NCI-H2196 treated with DMSO at 0.1 percent for 48 hours (cell line): ENCODE results near the gene UGT8.
"Not testable (repeated sequence)": the region's sequence is repeated elsewhere in the genome, so short reads cannot be mapped to it uniquely, and the experiment has no call there.

Experiments used
- DNase-seq: peaks from one replicate; lab custom pipeline; 2025; ENCODE audit not compliant: unreplicated experiment; lab: John Stamatoyannopoulos, UW

UGT8 gene, protein sequence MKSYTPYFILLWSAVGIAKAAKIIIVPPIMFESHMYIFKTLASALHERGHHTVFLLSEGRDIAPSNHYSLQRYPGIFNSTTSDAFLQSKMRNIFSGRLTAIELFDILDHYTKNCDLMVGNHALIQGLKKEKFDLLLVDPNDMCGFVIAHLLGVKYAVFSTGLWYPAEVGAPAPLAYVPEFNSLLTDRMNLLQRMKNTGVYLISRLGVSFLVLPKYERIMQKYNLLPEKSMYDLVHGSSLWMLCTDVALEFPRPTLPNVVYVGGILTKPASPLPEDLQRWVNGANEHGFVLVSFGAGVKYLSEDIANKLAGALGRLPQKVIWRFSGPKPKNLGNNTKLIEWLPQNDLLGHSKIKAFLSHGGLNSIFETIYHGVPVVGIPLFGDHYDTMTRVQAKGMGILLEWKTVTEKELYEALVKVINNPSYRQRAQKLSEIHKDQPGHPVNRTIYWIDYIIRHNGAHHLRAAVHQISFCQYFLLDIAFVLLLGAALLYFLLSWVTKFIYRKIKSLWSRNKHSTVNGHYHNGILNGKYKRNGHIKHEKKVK

DNA sequence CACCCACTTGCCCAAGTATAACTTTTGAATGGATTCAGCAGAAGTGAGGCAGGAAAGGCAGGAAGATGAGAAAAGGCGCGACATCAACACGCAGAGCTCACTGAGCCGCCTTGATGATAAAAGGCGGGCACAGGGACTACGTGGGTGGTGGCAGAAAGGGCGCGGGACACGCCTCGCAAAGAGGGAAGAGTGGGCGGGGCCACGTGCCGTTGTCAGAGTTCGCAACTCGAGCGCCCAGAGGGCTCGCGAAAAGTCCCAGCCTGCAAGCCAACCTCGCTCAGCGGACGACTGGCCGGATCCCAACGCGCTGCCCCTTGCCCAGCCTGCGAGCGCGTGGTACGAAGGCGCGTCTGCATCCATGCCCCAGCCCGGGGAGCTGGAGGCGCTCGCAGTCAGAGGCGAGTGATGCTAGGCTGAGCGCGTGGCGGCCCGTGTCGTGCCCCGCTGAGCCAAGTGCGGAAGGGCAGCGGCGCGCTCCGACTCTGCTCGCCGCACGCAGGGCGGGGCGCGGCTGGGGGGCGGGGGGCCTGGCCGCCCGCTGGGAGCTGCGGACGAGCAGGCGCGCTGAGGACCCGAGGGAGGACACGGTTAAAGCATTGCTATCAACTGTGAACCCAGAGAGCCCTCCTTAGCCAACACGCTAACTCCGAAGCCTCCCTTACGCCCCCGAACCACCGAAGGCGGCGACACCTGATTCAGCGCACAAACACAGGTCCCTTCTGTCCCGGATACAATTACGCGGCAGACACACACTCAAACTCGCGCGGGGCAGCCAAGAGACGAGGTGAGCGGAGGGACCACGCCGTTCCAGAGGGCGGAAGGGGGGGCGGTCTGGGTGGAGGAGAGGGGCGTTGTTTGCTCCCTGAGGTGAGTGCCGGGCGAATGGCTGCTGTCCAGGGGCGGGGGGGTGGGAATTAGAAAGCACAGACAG is at the start of gene UGT8:
TSS of gene UGT8 (plus strand) at position 617 of the 931 bp plus-strand sequence. CDS start 24,074 bp downstream, outside the sequence.
- peak; percentile 61 for DNase-seq

DNA sequence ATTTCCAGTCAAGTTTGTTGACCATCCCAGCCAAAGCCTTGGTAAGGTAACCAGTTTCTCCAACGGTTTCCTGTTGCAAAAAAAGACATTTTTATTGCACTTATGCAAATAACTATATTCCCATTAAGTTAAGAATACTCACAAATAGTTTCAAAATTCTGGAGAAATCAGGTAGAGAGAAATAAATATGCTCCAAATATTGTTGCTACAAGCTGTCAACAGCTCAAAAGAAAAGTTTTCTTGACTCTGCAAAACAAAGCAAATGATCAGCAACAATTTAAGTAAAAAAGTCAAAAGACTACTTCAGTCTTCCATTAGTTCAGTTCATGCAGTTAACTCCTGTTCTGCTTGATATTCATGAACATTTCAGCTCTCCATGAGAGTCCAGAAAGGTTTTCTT is 49.0 kb upstream of the UGT8 start:
- DNase-seq = no peak

DNA sequence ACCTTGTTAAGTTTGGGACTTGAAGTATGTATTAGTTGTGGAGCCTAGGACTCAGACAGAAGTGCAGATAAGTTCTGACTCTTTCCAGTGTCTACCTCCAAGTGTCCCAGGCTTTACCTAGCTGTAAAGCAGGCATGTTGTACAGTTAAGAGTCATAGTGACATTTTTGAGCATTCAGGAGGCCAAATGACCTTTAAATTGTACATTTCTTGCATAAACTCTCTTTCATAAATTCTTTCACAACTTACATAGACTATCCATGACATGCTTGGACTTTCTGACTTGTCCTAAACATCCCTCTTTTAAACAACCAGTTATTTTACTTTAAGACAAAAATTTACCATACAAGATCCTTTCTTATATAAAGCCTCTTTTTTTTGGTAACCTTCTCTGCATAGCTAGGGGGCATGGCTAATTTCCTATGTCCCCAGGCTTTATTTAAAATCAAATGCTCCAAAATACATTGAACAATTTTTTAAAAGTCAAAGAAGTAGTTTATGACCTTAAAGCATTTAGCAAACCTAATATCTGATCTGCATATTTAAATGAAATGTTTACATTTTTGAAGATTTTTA is 40.1 kb upstream of the UGT8 start:
- no peak for DNase-seq

DNA sequence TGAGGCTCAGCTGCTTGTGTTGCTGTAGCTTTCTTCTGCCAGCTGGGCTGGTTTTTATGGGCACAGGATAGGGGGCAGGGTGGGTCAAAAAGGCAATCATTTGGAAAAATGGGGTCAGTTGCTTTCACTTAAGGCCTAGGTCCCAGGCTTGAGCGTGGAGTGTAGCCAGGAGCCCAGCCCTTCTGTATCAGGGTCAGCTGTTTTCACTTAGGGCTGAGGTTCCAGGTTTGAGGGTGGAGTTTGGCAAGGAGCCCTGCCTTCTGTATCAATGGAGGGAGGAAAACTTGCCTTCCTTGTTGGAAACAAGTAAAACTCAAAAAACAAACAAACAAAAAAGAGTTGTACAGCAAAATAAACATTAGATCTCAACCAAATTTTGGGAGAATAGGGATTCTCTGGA is 37.0 kb upstream of the UGT8 start:
- DNase-seq = no peak

DNA sequence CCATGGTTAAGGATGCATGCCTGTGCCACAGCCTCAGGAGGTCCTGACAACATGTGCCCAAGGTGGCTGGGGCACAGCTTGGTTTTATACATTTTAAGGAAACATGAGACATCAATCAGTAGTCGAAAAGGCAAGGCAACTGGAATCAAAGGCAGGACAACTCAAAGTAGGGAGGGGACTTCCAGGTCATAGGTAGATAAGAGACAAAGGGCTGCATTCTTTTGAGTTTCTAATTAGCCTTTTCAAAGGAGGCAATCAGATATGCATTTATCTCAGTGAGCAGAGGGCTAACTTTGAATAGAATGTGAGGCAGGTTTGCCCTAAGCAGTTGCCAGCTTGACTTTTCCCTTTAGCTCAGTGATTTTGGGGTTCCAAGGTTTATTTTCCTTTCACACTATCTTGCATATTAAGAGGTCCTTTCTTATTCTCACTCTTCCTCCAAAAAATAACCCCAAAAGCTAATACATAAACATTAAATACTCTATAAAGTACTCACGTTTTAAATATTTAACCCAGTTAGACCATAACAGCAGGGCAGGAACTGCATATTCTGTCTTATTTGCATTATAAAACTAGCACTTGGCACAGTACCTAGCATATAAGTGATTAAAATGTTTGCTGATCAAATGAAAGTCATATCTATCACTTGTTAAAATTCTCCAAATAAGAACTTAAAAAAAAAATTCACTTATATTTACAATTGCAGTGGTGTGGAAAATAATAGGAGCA is 36.3 kb upstream of the UGT8 start:
- DNase-seq = no peak

DNA sequence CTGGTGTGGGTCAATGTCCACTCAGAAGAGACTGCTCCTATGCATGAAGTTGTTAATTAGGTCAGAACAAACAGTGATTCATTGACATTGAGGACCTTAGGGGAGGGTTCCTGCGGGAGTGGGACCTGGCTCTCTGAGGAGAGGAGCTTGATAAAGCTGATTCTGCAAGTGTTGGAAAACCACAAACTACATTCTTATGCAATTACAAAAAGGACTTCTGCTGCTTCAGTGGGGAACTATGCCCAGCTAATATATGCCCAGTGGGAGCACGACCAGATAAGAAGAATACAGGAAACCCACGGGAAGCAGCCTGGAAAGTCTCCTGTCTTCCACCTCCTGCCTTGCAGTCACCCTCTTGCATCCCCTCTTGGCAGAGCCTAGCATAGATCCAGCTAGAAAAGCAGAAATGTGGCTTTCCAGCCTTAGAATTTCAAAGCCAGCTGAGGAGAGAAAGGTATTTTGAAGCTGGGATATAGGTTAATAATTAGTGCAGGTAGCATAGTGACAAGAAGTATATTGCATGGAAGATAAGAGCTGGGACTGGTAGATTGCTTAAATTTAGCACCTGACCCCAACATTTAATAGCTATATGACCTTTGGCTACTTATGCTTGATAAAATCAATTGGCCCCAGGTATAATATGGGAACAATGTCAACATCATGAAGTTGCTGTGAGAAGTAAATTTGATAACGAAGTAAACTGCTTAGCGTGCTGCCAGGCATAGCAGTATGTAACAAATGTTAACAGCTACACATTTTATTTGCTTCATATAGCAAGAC is 34.9 kb upstream of the UGT8 start:
- no peak for DNase-seq

DNA sequence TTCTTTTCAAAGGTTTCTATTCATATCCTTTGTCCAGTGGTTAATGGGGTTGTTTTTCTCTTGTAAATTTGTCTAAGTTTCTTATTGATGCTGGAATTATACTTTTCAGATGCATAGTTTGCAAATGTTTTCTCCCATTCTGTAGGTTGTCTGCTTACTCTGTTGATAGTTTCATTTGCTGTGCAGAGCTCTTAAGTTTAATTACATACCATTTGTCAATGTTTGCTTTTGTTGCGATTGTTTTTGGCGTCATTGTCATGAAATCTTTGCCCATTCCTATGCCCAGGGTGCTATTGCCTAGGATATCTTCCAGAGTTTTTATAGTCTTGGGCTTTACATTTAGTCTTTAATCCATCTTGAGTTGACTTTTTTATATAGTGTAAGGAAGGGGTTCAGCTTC is 21.2 kb upstream of the UGT8 start:
- DNase-seq = no peak

DNA sequence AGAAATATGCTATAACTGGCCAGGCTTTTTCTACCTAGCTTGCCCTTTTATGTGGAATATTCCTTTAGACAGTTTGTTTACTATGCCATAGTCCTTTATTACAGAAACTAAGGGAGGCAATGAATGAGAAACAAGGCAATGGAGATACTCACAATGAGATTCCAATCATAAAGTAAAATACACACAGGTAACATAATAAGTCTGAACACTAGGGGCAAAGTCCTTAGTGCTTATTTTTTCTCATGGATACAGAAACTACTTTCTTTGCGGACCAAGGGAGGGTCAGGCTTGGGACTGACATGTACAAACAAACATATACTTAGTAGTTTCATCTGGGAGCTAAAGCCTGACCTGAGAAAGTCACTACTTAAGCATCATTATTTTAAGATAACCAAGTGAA is 16.0 kb upstream of the UGT8 start:
- no peak for DNase-seq

DNA sequence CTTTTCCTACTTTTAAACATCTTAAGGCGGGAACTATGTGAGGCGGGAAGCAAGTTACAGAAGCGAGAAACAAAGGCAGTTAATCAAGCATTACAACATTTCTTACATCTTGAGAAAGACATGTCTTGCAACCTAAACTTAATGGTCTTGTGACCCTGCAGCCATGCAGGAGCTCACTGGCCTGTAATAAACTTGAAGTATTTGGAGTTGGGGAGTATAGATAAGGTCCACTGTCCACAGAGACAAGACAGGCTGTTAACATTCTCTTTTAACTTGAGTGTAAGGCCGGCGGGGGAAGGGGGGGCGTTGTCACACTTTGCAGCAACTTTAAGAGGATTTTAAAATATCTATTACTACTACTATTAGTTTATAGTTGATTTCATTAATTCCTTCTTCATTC is 10.3 kb upstream of the UGT8 start:
- DNase-seq = no peak

DNA sequence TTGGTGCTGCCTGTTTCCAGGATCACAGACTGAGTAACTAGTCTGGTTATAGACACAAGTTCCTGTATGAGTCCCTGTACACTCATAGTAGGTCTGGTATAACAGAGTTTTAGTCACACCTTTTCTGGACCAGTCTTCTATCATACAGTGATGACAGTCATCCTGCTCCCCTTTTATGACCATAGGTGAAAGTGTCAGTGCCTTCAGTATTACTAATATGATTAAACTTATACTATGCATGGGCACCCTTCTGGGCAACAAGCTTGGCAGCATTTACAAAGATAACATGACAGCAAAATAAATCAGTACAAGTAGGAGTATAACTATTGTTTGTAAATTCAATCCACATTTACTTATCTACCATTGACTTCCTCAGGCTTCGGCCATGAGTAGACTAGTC is 8.2 kb upstream of the UGT8 start:
- DNase-seq = not testable (repeated sequence)

DNA sequence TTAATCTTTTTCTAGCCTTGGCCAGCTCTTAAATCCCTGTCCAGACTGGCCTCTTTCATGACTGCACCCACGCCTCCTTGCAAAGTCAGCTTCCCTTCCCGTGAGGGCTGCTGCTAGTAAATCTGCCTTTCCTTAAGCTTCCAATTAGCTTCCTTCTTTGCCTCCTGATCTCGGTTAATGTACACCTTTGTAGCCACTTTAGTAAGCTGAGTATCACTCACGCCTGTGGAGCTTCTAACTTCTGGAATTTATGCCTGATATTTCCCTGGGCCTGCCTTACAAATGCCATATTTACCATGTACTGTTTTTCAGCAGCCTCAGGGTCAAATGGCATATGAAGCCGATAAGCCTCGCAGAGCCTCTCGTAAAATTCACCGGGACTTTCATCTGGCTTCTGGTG is 5.1 kb upstream of the UGT8 start:
- DNase-seq = no peak

DNA sequence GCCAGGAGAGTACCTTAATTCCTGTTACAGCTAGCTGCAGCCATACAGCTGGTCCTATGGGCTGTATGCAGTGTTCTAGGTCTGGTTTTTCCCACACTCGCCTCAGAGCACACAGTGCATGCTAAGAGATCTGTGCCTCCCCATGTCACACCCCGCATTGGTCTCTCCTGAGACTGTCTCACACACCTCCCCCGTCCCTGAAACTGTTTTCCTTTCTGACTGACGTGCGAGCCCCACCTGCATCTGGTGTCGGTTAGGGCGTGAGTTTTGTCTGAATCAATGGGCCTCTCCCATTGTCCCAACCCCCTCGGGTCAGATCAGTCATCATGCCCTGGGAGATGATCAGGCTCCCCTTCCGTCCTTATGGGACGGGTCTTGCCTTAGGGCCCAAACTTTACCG is 3.4 kb upstream of the UGT8 start:
- DNase-seq = no peak

DNA sequence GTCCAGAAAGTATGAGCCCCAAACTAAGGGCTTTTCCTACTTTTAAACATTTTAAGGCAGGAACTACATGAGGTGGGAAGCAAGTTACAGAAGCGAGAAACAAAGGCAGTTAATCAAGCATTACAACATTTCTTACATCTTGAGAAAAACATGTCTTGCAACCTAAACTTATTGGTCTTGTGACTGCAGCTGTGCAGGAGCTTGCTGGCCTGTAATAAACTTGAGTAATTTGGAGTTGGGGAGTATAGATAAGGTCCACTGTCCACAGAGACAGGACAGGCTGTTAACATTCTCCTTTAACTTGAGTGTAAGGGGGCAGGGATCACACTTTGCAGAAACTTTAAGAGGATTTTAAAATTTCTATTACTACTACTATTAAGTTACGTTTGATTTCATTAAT is 2.7 kb upstream of the UGT8 start:
- no peak for DNase-seq

DNA sequence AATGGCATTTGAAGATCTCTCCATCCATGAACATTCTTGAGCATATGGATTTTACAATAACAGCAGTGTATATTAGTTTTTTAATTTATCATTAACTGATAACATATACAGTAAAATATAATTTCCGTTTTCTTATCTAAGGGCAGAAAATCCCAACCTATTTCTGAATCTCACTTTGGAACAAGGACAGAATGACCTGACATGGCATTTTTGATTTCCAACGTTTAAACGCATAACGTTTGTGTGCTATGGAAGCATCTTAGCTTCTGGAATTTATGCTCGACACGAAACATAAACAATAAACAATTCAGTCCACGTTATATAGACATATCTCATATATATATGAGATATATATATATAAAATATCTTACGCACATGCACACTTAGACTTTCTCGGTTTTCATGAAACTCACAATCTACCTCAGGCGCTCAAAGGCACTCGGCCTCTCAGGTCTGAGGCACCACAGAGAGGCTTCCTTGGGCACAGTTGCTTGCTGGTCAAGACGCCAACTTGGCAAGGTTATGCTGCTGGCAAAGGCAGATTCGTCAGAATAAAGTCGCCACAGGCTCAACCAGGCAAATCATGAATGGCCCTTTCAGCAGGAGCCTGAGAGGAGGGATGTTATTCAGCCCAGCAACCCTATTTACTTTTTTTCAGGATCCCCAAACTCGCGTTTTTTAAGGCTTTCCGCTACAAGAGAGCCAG is 1.0 kb upstream of the UGT8 start:
- no peak for DNase-seq

DNA sequence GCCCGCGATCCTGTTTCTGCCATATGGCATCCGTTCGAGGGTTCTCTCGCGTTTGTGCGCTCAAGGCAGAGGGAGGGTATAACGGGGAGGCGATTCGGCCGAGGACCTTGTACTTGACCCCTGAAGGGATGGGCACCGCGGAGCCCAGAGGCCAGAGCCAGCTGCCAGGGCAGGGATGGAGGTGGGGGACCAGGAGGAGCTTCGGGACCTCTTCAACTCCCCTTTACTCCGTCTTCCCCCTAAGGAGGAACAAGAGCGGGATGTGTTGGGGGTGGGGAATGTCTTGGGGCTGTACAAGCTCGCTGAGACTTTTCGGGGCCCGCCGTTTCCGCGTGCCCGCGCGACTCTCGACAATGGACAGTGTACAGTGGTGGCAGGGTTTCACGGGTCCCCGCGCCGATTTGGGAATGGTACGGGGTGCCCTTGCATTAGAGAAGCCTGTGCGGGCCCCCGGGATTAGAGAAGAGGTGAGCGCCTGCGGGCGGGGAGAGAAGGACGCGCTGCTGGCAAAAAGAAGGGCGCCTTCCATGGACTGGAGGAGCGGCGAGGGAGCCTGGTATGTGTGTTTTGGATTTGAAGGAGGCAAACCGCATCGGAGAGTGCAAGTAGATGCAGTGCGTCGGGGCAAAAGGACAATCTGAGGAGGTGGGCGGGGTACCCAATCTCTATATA is 760 bp downstream of the UGT8 start:
- no peak for DNase-seq

DNA sequence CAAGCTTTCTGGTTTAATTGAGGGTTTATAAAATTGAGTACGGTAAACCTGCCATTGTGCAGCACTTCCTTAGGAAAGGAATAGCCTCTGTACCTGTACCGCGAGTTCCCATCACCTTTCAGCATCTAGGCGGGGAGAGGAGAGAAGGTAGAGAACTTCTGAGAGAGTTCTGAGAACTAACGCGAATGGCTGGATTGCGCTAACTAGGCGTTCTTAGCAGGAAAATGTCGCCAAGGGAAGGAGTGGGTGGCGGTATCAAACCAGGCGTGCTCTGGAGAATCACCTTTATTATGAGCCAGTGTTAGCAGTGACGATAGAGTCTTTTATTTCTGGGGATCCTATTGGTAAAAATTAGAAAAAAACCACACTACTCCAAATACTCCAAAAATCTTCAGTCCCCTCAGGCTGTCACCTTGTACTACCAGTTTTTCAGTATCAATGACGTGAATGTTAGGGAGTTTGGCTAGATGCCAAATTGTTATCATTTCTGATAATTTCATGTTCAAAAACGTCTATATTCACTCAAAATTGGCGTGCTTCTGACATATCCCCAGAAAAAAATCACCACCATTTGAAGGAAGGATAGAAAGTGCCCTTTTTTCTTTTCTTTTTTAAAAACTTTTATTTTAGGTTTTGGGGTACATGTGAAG is 1.4 kb downstream of the UGT8 start:
- no peak for DNase-seq

DNA sequence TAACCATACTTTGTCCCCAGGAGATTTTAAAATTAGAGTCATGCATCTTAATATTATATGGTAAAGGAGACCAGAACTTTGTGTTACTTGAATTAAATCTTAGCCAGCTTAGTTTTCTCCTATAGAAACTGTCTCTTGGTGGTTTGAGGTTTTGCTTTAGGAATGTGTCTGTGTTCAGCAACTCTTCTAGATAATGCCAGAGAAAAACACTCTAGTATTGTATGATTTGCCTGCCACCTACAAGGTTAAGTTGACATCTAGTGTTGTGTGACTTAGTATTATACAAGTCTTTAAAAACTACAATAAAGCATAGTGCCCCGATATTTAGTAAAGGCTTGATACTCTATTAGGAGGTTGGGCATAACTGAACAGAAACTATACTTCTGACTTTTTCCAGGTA is 2.1 kb downstream of the UGT8 start:
- DNase-seq = no peak

DNA sequence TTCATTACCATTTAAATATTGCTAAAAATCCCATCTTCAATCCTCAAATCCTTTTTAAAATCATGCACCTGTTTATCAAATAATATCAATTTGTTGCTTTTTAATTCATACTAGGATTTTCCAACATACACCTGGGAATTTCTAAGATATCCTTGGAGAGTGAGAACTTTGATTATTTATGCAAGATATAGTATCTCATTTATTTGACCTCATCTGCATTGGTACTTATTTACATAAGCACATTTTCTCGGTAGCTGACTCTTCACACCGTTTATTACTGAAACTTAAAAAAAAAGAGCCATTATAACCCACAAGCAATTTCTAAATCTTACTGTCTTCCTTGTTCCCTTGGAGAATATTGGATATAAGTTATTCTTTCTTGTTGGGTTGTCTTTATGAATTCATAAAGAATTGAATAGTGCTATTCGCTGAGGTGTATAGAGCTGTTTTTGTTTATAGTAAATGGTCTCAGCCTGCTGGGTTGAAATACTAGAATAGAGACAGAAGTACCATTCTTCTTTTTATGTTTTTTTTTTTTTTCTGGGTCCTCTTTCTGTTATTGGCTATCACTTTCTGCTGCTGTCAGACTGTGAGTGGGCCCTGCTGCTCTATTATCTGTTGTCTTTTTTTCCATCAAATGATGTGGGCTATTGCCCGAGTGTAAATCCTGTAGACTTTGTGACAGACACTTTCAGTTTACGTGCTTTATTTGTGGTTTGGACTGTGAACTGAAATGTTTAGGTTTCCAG is 2.9 kb downstream of the UGT8 start:
- no peak for DNase-seq
